H1 (cell line): ENCODE results near the gene MBD3L3. TPM values are rescaled to one million over a fixed set of nuclear protein-coding genes. Genes with fewer than 3 reads are reported as not detected.

Experiments
- CTCF ChIA-PET: fragments of 300-600 bp; sonication (Branson Sonifier 250); formaldehyde crosslinking; loops from one replicate; lab custom pipeline; 2021; ENCODE audit not compliant: partially characterized antibody; lab: Charles Lee
- POLR2A ChIA-PET: fragments of 300-600 bp; sonication (Branson Sonifier 250); formaldehyde crosslinking; loops from one replicate; lab custom pipeline; 2021; ENCODE audit warnings: inconsistent platforms; ENCODE audit not compliant: partially characterized antibody; lab: Charles Lee
- DNase-seq, 2 experiments: peaks; one replicate each; pipeline versions ENCODE4 v3.0.0 to v3.0.0-alpha.2; 2010 to 2022; ENCODE audit warnings: low spot score in 2 of 2, low read depth in 1 of 2, mixed read lengths in 1 of 2
- FAIRE-seq: peaks from 2 replicates; lab custom pipeline; 2011; peaks lifted over from hg19 to GRCh38; lab: Jason Lieb, UNC
- H2AFZ ChIP-seq: 2 replicates; pipeline ENCODE4 v1.8.1; 2012; ENCODE audit warnings: low read length, inconsistent platforms
- H2AK5ac ChIP-seq: 2 replicates; pipeline ENCODE4 v1.6.1; 2013; ENCODE audit warnings: low read depth, low read length
- H2BK120ac ChIP-seq: replicated peaks from 2 replicates; pipeline ENCODE3; 2013; ENCODE audit warnings: low read depth, low read length, inconsistent platforms
- H2BK12ac ChIP-seq: 2 replicates; pipeline ENCODE4 v1.6.1; 2013; ENCODE audit warnings: low read depth, low read length
- H2BK15ac ChIP-seq: 2 replicates; pipeline ENCODE4 v1.6.1; 2013; ENCODE audit warnings: low read length
- H2BK20ac ChIP-seq: 2 replicates; pipeline ENCODE4 v1.6.1; 2013; ENCODE audit warnings: low read length
- H2BK5ac ChIP-seq: 2 replicates; pipeline ENCODE4 v1.6.1; 2013; ENCODE audit warnings: low read depth, low read length
- H3K14ac ChIP-seq: 2 replicates; pipeline ENCODE4 v1.6.1; 2013; ENCODE audit warnings: inconsistent platforms; ENCODE audit not compliant: insufficient read length
- H3K18ac ChIP-seq: 2 replicates; pipeline ENCODE4 v1.6.1; 2013; ENCODE audit warnings: low read length; ENCODE audit errors: extremely low read depth
- H3K23ac ChIP-seq: 2 replicates; pipeline ENCODE4 v1.6.1; 2013; ENCODE audit warnings: inconsistent platforms; ENCODE audit not compliant: insufficient read length
- H3K23me2 ChIP-seq: 2 replicates; pipeline ENCODE4 v1.6.1; 2013; ENCODE audit warnings: low read depth, low read length
- H3K27ac ChIP-seq: 2 replicates; pipeline ENCODE4 v1.6.1; 2011; ENCODE audit warnings: low read depth, low read length, inconsistent platforms
- H3K27me3 ChIP-seq, 4 experiments: replicated peaks in 1 of 4; 1 replicate in 1 of 4; 2 replicates in 3 of 4; pipeline versions ENCODE4 v1.6.1 to v1.8.1; 2011 to 2013; ENCODE audit warnings: low read length in 3 of 4, mild to moderate bottlenecking in 3 of 4, inconsistent platforms in 2 of 4, mixed read lengths in 2 of 4, moderate library complexity in 1 of 4; ENCODE audit not compliant: control insufficient read depth in 3 of 4, insufficient read depth in 3 of 4; ENCODE audit errors: extremely low read depth in 1 of 4
- H3K36me3 ChIP-seq, 4 experiments: 2 replicates each; pipeline versions ENCODE4 v1.6.1 to v1.8.1; 2011 to 2013; ENCODE audit warnings: mild to moderate bottlenecking in 4 of 4, low read length in 3 of 4, moderate library complexity in 2 of 4, control low read depth in 1 of 4, inconsistent platforms in 1 of 4; ENCODE audit not compliant: insufficient read depth in 4 of 4, control insufficient read depth in 2 of 4
- H3K4ac ChIP-seq: replicated peaks from 2 replicates; pipeline ENCODE3; 2013; ENCODE audit warnings: low read length, low read depth, mixed read lengths, inconsistent platforms; ENCODE audit not compliant: insufficient read length
- H3K4me1 ChIP-seq, 4 experiments: replicated peaks in 1 of 4; 1 replicate in 1 of 4; 2 replicates in 3 of 4; pipeline versions ENCODE4 v1.6.1 to v1.8.1; 2011 to 2013; ENCODE audit warnings: low read length in 3 of 4, inconsistent platforms in 2 of 4, mixed read lengths in 1 of 4; ENCODE audit not compliant: insufficient read depth in 4 of 4, control insufficient read depth in 3 of 4
- H3K4me2 ChIP-seq, 2 experiments: 2 replicates each; pipeline versions ENCODE4 v1.6.1 to v1.8.1; 2011 to 2013; ENCODE audit warnings: low read depth in 2 of 2, low read length in 2 of 2, control low read depth in 1 of 2, inconsistent platforms in 1 of 2, mild to moderate bottlenecking in 1 of 2; ENCODE audit not compliant: insufficient read depth in 1 of 2
- H3K4me3 ChIP-seq, 4 experiments: fragments of 200-600, 300-600 bp in 1 of 4; sonication (generic), shearing (Covaris generic), sonication (Bioruptor Twin) in 1 of 4; 2 replicates each; pipeline versions ENCODE4 v1.5.1 to v1.8.1; 2011 to 2016; ENCODE audit warnings: low read length in 4 of 4, low read depth in 3 of 4, control low read depth in 2 of 4, inconsistent platforms in 2 of 4, mild to moderate bottlenecking in 2 of 4, mixed read lengths in 1 of 4, moderate library complexity in 1 of 4; ENCODE audit not compliant: insufficient read depth in 2 of 4; ENCODE audit errors: extremely low read depth in 1 of 4
- H3K56ac ChIP-seq: replicated peaks from 2 replicates; pipeline ENCODE3; 2013; ENCODE audit warnings: low read depth, mild to moderate bottlenecking, mixed read lengths, low read length, inconsistent platforms; ENCODE audit not compliant: insufficient read length
- H3K79me1 ChIP-seq: 2 replicates; pipeline ENCODE4 v1.6.1; 2013; ENCODE audit warnings: low read depth, low read length, control low read depth
- H3K79me2 ChIP-seq, 2 experiments: 2 replicates each; pipeline versions ENCODE4 v1.6.1 to v1.8.1; 2012 to 2013; ENCODE audit warnings: low read length in 2 of 2, mild to moderate bottlenecking in 2 of 2, inconsistent platforms in 1 of 2; ENCODE audit not compliant: insufficient read depth in 2 of 2, control insufficient read depth in 1 of 2
- H3K9ac ChIP-seq, 4 experiments: replicated peaks in 1 of 4; 1 replicate in 1 of 4; 2 replicates in 3 of 4; pipeline versions ENCODE4 v1.6.1 to v1.8.1; 2011 to 2013; ENCODE audit warnings: low read depth in 3 of 4, low read length in 3 of 4, control low read depth in 2 of 4, mild to moderate bottlenecking in 2 of 4, moderate library complexity in 2 of 4, inconsistent platforms in 1 of 4; ENCODE audit errors: extremely low read depth in 1 of 4
- H3K9me3 ChIP-seq, 2 experiments: 2 replicates each; pipeline versions ENCODE4 v1.6.1 to v1.8.1; 2012 to 2013; ENCODE audit warnings: mild to moderate bottlenecking in 2 of 2, moderate library complexity in 2 of 2, control low read depth in 1 of 2, inconsistent platforms in 1 of 2, low read depth in 1 of 2, low read length in 1 of 2, mixed read lengths in 1 of 2; ENCODE audit not compliant: insufficient read depth in 2 of 2
- H4K20me1 ChIP-seq, 2 experiments: replicated peaks in 1 of 2; 2 replicates each; pipeline versions ENCODE3 to v1.8.1; 2011 to 2013; ENCODE audit warnings: inconsistent platforms in 2 of 2, low read length in 2 of 2, mild to moderate bottlenecking in 1 of 2; ENCODE audit not compliant: insufficient read depth in 2 of 2, control insufficient read depth in 1 of 2
- H4K5ac ChIP-seq: 2 replicates; pipeline ENCODE4 v1.6.1; 2013; ENCODE audit warnings: low read length, low read depth, mixed read lengths, inconsistent platforms; ENCODE audit not compliant: insufficient read length
- H4K8ac ChIP-seq: 2 replicates; pipeline ENCODE4 v1.8.0; 2013; ENCODE audit warnings: mild to moderate bottlenecking, moderate library complexity, low read length, inconsistent platforms; ENCODE audit not compliant: insufficient read depth; ENCODE audit errors: extremely low read depth
- H4K91ac ChIP-seq: replicated peaks from 2 replicates; pipeline ENCODE3; 2013; ENCODE audit warnings: low read length, mixed read lengths, inconsistent platforms; ENCODE audit not compliant: insufficient read length
- KDM4A ChIP-seq: IDR thresholded peaks from one replicate; pipeline ENCODE4 v1.7.1; 2012; ENCODE audit warnings: low read depth, mild to moderate bottlenecking, moderate library complexity, low read length, inconsistent platforms; ENCODE audit not compliant: severe bottlenecking
- RAD21 ChIP-seq, 2 experiments: IDR thresholded peaks in 1 of 2; conservative IDR thresholded peaks in 1 of 2; 2 replicates each; pipeline ENCODE4 v1.6.1; 2011; ENCODE audit warnings: low read depth in 2 of 2, low read length in 2 of 2, improper control_type of control experiment in 1 of 2, inconsistent platforms in 1 of 2, mild to moderate bottlenecking in 1 of 2, moderate library complexity in 1 of 2
- WGBS, 2 experiments: shearing (Covaris generic) in 1 of 2; methylation state at CpG; one replicate each; pipeline versions ENCODE4 v1.1.6 to v1.1.7; 2013 to 2015; ENCODE audit warnings: low lambda C conversion rate in 2 of 2, mixed read lengths in 2 of 2, inconsistent platforms in 1 of 2, low coverage in 1 of 2, missing lambda C conversion rate in 1 of 2; ENCODE audit not compliant: insufficient replicate concordance in 2 of 2, insufficient coverage in 1 of 2, insufficient read length in 1 of 2; ENCODE audit errors: extremely low coverage in 1 of 2, missing lambda C conversion rate in 1 of 2; 5-methylcytosine and 5-hydroxymethylcytosine counted together
- polyA plus RNA-seq, 7 experiments: library from polyadenylated mRNA; depleted of rRNA in 3 of 7; stranded (reverse) in 5 of 7; unstranded in 2 of 7; fragments of >200 nt in 5 of 7; fragments of 200-250 nt in 2 of 7; gene quantifications; 1 replicate in 5 of 7; 2 replicates in 1 of 7; 4 replicates in 1 of 7; pipeline versions ENCODE4 v1.2.1 to v1.2.3, GENCODE V29; 2011 to 2013; ENCODE audit warnings: missing spikeins in 2 of 7, mixed read lengths in 2 of 7
- total RNA-seq: library from RNA; stranded (reverse); fragmentation: NEBNext Ultra II Directional; extraction: Animal tissue kit (Norgen Biotek cat#: 25700); gene quantifications from 2 replicates; pipeline ENCODE4 v1.2.1, GENCODE V29; 2021

The MBD3L3 gene
- total and polyA plus RNA-seq, 2 of the 8 experiments (the other 6 are each of a cell fraction or from before 2014, with no cell fraction given): not detected

DNA sequence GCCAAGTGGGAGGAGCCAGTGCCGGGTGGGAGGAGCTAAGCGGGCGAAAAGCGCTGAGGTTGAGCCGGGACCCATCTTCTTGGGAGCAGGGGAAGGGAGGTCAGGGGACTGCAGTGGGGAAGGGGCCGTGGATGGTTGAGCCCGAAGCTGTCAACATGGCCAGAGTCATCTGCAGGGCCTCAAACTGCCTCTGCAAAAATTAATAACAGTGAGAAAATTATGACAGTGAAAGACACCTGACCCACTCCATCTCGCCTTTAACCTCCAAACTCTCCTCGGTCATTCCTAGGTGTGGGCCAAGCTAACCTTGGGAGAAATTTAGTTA lies 41.1 kb upstream of the MBD3L3 start:
- Histone ChIP-seq H3K14ac (no peak overlapping the region), H3K9ac (peak overlapping the region in 2 of 4 experiments; percentile 85 to 86; a peak in 4 of 7 replicates), H3K9me3 (peaks cover 4 to 7% of the 10 kb centered on the region in 2 experiments), H3K4ac (no peak overlapping the region), H3K27me3 (no peaks in the 10 kb centered on the region), H4K5ac (no peak overlapping the region), H2BK20ac (no peak overlapping the region), H2BK12ac (0 out of 2 replicates have a peak overlapping the region, but pooled peaks have one; percentile 17), H3K4me3 (peak overlapping the region; percentile 51 to 75 (median 70)), H3K18ac (no peak overlapping the region), H3K36me3 (peaks cover 0 to 4% (median 1%) of the 10 kb centered on the region in 4 experiments; a peak in 1 of 8 replicates), H3K23me2 (peaks cover 4% of the 10 kb centered on the region; the same call in 1 of the 2 replicates), H2BK15ac (no peak overlapping the region), H2AFZ (no peak overlapping the region), H3K79me2 (no peaks in the 10 kb centered on the region), H3K4me1 (peaks cover 0 to 4% (median 0%) of the 10 kb centered on the region in 4 experiments; a peak in 1 of 7 replicates), H3K4me2 (peak overlapping the region; percentile 69 to 76), H3K27ac (peak overlapping the region; percentile 87; the same call in 1 of the 2 replicates), H2AK5ac (no peak overlapping the region), H3K23ac (no peak overlapping the region), H4K8ac (no peak overlapping the region), H2BK5ac (peak overlapping the region; percentile 97; the same call in 1 of the 2 replicates), H2BK120ac (no peak overlapping the region), H3K79me1 (no peaks in the 10 kb centered on the region), H4K20me1 (no peaks in the 10 kb centered on the region), H3K56ac (no peak overlapping the region), H4K91ac (no peak overlapping the region)
- TF ChIP-seq RAD21 (IDR thresholded peaks at IDR 0.05 in 1 of 2, conservative IDR thresholded peaks at IDR 0.05 in 1 of 2; ENCODE audit: low read depth in 2 of 2, low read length in 2 of 2) (no peak), KDM4A (peak; percentile 11)
- no peak for FAIRE-seq
- WGBS, 2 experiments: 50% methylated on average over 3 of the region's 9 CpGs; no CpG with 5 or more reads in 1 of the 2 experiments
- POLR2A ChIA-PET: interaction anchor here (0.6 to 2.6 kb wide), 6 partner anchors 11 to 567 kb away, joined by 3 to 8 read pairs (median 6); partner anchors contain the start of gene ZNF557
- CTCF ChIA-PET: interaction anchor here (1.0 to 5.8 kb wide), 7 partner anchors 11 to 281 kb away, joined by 3 to 52 read pairs (median 4); partner anchors contain the start of gene ARHGEF18
- DNase-seq: peak in 1 of 2 experiments; percentile 71
